DMS114 treated with DMSO at 0.1 percent for 48 hours (cell line): ENCODE results near the gene PHTF1.

Experiments used
- DNase-seq: peaks from one replicate; lab custom pipeline; 2025; ENCODE audit not compliant: unreplicated experiment; lab: John Stamatoyannopoulos, UW

The PHTF1 gene

GRCh38 chr1:113670650-113671049 is 88.6 kb downstream of the PHTF1 start:
- DNase-seq, result no peak

- no peak for DNase-seq
Measured at GRCh38 chr1:113669988-113670387, 89.3 kb downstream of the PHTF1 start.

- DNase-seq, result no peak
Measured at GRCh38 chr1:113666126-113666525, 93.2 kb downstream of the PHTF1 start.

- no peak for DNase-seq
Measured at GRCh38 chr1:113665071-113665470, 94.2 kb downstream of the PHTF1 start.

GRCh38 chr1:113663165-113663951 is 95.9 kb downstream of the PHTF1 start:
- DNase-seq, result no peak

GRCh38 chr1:113662101-113662500 is 97.2 kb downstream of the PHTF1 start:
- DNase-seq, result no peak

GRCh38 chr1:113660088-113660487 is 99.2 kb downstream of the PHTF1 start:
- no peak for DNase-seq

- no peak for DNase-seq
Measured at GRCh38 chr1:113659556-113659955, 99.7 kb downstream of the PHTF1 start.

- no peak for DNase-seq
Measured at GRCh38 chr1:113659035-113659434, 100.3 kb downstream of the PHTF1 start.

GRCh38 chr1:113657556-113658063 is 101.7 kb downstream of the PHTF1 start:
- DNase-seq, result no peak

GRCh38 chr1:113657126-113657525 is 102.2 kb downstream of the PHTF1 start:
- no peak for DNase-seq

GRCh38 chr1:113654883-113655282 is 104.4 kb downstream of the PHTF1 start:
- no peak for DNase-seq

GRCh38 chr1:113653741-113654140 is 105.5 kb downstream of the PHTF1 start:
- no peak for DNase-seq

- no peak for DNase-seq
Measured at GRCh38 chr1:113652771-113653170, 106.5 kb downstream of the PHTF1 start.

GRCh38 chr1:113648478-113648877 is 110.8 kb downstream of the PHTF1 start:
- DNase-seq, result no peak

GRCh38 chr1:113647164-113647563 is 112.1 kb downstream of the PHTF1 start:
- no peak for DNase-seq
